Measurements from ENCODE around the gene RGL2.

DNA sequence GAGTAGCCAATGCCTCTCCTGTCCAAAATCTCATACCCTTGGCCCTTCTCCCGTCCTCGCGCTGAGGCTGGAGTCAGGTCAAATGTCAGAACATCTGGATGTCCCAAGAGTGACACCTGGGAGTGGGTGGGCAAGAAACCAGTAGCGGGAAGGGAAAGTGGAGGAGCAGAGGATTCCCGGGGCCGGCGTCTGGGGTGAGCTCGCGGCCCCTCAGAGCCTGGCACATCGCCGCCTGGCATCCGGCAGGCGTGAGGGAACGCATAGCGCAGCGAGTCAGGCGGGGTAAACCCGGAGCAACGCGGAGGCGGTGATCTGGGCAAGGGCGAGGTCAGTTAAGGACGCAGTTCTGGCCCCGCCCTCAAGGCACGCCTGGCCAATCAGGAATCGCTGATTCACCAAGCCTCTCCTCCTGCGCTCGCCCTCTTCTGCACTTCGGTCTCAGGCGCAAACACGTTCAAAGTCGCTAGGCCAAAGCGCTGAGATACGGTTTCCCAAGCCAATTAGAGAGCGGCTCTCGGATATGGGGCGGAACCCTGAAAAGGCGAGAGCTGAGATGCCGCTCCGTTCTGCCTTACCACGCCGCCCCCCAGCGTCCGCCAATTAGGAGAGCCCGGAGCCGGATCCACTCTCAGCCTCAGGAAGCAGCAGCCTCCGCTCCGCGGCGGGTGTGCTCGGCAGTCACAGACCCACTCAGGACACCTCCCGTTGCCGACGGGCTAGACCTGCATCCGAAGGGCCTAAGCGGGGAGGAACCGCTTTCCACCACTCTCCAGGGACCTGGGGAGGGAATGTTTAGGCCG lies 49.6 kb downstream of the RGL2 start:
- TF ChIP-seq, protein P1, sequence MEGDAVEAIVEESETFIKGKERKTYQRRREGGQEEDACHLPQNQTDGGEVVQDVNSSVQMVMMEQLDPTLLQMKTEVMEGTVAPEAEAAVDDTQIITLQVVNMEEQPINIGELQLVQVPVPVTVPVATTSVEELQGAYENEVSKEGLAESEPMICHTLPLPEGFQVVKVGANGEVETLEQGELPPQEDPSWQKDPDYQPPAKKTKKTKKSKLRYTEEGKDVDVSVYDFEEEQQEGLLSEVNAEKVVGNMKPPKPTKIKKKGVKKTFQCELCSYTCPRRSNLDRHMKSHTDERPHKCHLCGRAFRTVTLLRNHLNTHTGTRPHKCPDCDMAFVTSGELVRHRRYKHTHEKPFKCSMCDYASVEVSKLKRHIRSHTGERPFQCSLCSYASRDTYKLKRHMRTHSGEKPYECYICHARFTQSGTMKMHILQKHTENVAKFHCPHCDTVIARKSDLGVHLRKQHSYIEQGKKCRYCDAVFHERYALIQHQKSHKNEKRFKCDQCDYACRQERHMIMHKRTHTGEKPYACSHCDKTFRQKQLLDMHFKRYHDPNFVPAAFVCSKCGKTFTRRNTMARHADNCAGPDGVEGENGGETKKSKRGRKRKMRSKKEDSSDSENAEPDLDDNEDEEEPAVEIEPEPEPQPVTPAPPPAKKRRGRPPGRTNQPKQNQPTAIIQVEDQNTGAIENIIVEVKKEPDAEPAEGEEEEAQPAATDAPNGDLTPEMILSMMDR (IDR thresholded peaks at IDR 0.05) = peak in 2 of 4 experiments; percentile 31 to 56
- peak; percentile 98 for TF ChIP-seq POLR2AphosphoS5 (IDR thresholded peaks at IDR 0.05)
